SK-N-SH (cell line): ENCODE measurements around the gene FADS2. TPM values are rescaled to one million over a fixed set of nuclear protein-coding genes. Genes with fewer than 3 reads are reported as not detected.

Experiments used
- CTCF ChIA-PET: fragments of 300-600, 350-600 bp; formaldehyde crosslinking; extraction: SDS; loops from one replicate; lab custom pipeline; 2021; lab: Yijun Ruan, JAX
- POLR2A ChIA-PET: fragments of 350-600 bp; sonication (Branson Sonifier 250); formaldehyde crosslinking; extraction: SDS; loops from one replicate; lab custom pipeline; 2020; ENCODE audit warnings: antibody characterized with exemption, inconsistent platforms; lab: Yijun Ruan, JAX
- DNase-seq: peaks from one replicate; pipeline ENCODE4 v3.0.0; 2012
- H2AFZ ChIP-seq: fragments of 200-600 bp; sonication (generic); 2 replicates; pipeline ENCODE4 v1.8.1; 2016; ENCODE audit warnings: antibody characterized with exemption, mild to moderate bottlenecking, low read depth
- H3F3A ChIP-seq: fragments of 200-600 bp; sonication (generic); replicated peaks from 2 replicates; pipeline ENCODE3; 2016; ENCODE audit warnings: antibody characterized with exemption, mild to moderate bottlenecking; ENCODE audit not compliant: insufficient read depth
- H3K27ac ChIP-seq, 2 experiments: fragments of 200-500 bp in 1 of 2; fragments of 200-600 bp in 1 of 2; sonication (Bioruptor generic) in 1 of 2; sonication (generic), shearing (Covaris generic) in 1 of 2; 2 replicates each; pipeline versions ENCODE4 v1.5.1 to v1.6.1; 2014 to 2016; ENCODE audit warnings: low read depth in 2 of 2, inconsistent platforms in 1 of 2, low read length in 1 of 2, mild to moderate bottlenecking in 1 of 2, mixed read lengths in 1 of 2
- H3K27me3 ChIP-seq: fragments of 200-600 bp; sonication (generic), shearing (Covaris generic); 2 replicates; pipeline ENCODE4 v1.6.1; 2016; ENCODE audit warnings: mixed run types; ENCODE audit not compliant: insufficient read depth
- H3K36me3 ChIP-seq, 2 experiments: fragments of 200-500 bp in 1 of 2; fragments of 200-600 bp in 1 of 2; sonication (Bioruptor generic) in 1 of 2; sonication (generic) in 1 of 2; replicated peaks in 1 of 2; 2 replicates each; pipeline versions ENCODE3 to v1.5.1; 2014 to 2016; ENCODE audit warnings: low read length in 1 of 2, mild to moderate bottlenecking in 1 of 2; ENCODE audit not compliant: insufficient read depth in 2 of 2, control insufficient read depth in 1 of 2
- H3K4me1 ChIP-seq, 2 experiments: fragments of 200-500 bp in 1 of 2; fragments of 200-600 bp in 1 of 2; sonication (Bioruptor generic) in 1 of 2; sonication (generic), shearing (Covaris generic) in 1 of 2; 2 replicates each; pipeline versions ENCODE4 v1.5.1 to v1.6.1; 2014 to 2016; ENCODE audit warnings: low read depth in 1 of 2, low read length in 1 of 2, mixed run types in 1 of 2; ENCODE audit not compliant: insufficient read depth in 2 of 2, control insufficient read depth in 1 of 2
- H3K4me2 ChIP-seq: fragments of 200-600 bp; sonication (generic), shearing (Covaris generic); 2 replicates; pipeline ENCODE4 v1.6.1; 2017; ENCODE audit warnings: mixed run types
- H3K4me3 ChIP-seq, 2 experiments: fragments of 200-500 bp in 1 of 2; fragments of 200-600 bp in 1 of 2; sonication (Bioruptor generic) in 1 of 2; sonication (generic), shearing (Covaris generic) in 1 of 2; 2 replicates each; pipeline versions ENCODE4 v1.5.1 to v1.8.1; 2014 to 2016; ENCODE audit warnings: low read depth in 2 of 2, inconsistent platforms in 1 of 2, low read length in 1 of 2, mild to moderate bottlenecking in 1 of 2, mixed read lengths in 1 of 2, moderate library complexity in 1 of 2
- H3K79me2 ChIP-seq: fragments of 200-600 bp; sonication (generic); 2 replicates; pipeline ENCODE4 v1.8.1; 2017; ENCODE audit warnings: mild to moderate bottlenecking; ENCODE audit not compliant: insufficient read depth
- H3K9ac ChIP-seq: fragments of 200-600 bp; sonication (generic); 2 replicates; pipeline ENCODE4 v1.6.1; 2017; ENCODE audit warnings: mixed run types
- H3K9me2 ChIP-seq: fragments of 200-600 bp; sonication (generic); 2 replicates; pipeline ENCODE4 v1.6.1; 2017; ENCODE audit warnings: mixed run types
- H3K9me3 ChIP-seq: fragments of 200-600 bp; sonication (generic); 2 replicates; pipeline ENCODE4 v1.6.1; 2017; ENCODE audit warnings: mixed run types, mild to moderate bottlenecking, moderate library complexity
- H4K20me1 ChIP-seq: fragments of 200-600 bp; sonication (generic); 2 replicates; pipeline ENCODE4 v1.6.1; 2017; ENCODE audit warnings: mild to moderate bottlenecking, mixed run types; ENCODE audit not compliant: insufficient read depth
- CHD2 ChIP-seq: fragments of 150-350 bp; IDR thresholded peaks from 2 replicates; pipeline ENCODE4 v1.6.1; 2018; ENCODE audit warnings: low read length; ENCODE audit not compliant: partially characterized antibody
- EP300 ChIP-seq, 2 experiments: IDR thresholded peaks; 2 replicates each; pipeline versions ENCODE4 v1.4.0 to v1.6.1; 2012; ENCODE audit warnings: borderline replicate concordance in 1 of 2, low read depth in 1 of 2, low read length in 1 of 2
- FOXJ3 ChIP-seq: sonication (generic); formaldehyde crosslinking; IDR thresholded peaks from 2 replicates; pipeline ENCODE4 v1.5.1; 2020; ENCODE audit warnings: mild to moderate bottlenecking, missing genetic modification reagents
- JUND ChIP-seq: IDR thresholded peaks from 2 replicates; pipeline ENCODE4 v1.4.0; 2012
- POLR2AphosphoS5 ChIP-seq: IDR thresholded peaks from 2 replicates; pipeline ENCODE4 v1.6.1; 2012; ENCODE audit warnings: low read depth, low read length
- RAD21 ChIP-seq: IDR thresholded peaks from 2 replicates; pipeline ENCODE4 v1.6.1; 2012; ENCODE audit warnings: mild to moderate bottlenecking, low read length
- TAF1 ChIP-seq: IDR thresholded peaks from 2 replicates; pipeline ENCODE4 v1.6.1; 2012; ENCODE audit warnings: low read depth, mild to moderate bottlenecking, low read length, moderate library complexity, borderline replicate concordance
- YY1 ChIP-seq: IDR thresholded peaks from 2 replicates; pipeline ENCODE4 v1.4.0; 2012; ENCODE audit warnings: low read depth, mild to moderate bottlenecking
- WGBS: methylation state at CpG from one replicate; pipeline ENCODE4 v1.1.6; 2017; ENCODE audit warnings: low lambda C conversion rate; 5-methylcytosine and 5-hydroxymethylcytosine counted together
- polyA plus RNA-seq, 3 experiments: library from polyadenylated mRNA; depleted of rRNA; stranded (reverse); fragments of >200 nt; gene quantifications; 2 replicates each; pipeline ENCODE4 v1.2.3, GENCODE V29; 2012
- TF ChIP-seq, protein P1 (sequence below): IDR thresholded peaks from 2 replicates; pipeline ENCODE4 v1.4.0; 2012; ENCODE audit warnings: low read depth
- TF ChIP-seq, protein P2 (sequence below): IDR thresholded peaks from 2 replicates; pipeline ENCODE4 v1.6.1; 2012; ENCODE audit warnings: mild to moderate bottlenecking, low read depth, low read length, moderate library complexity
- TF ChIP-seq, protein P3 (sequence below): IDR thresholded peaks from 2 replicates; pipeline ENCODE4 v1.4.0; 2012; ENCODE audit warnings: low read depth, borderline replicate concordance

Gene FADS2
- polyA plus RNA-seq, 1 of the 3 experiments (the other 2 are of a cell fraction): 67.8 TPM

DNA sequence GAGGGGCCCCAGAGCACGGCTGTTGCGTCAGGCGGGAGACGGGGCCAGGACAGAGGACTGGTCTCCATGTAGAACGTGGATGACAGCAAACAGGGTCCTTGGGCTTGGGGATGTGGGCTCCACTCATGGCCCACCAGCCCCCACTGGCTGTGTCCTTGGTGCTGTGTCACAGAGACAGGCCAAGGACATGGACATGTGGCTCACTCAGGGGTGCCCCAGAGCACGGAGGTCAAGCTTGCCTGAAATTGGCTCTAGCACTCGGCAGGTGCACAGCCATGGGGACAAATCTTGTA is 14.4 kb downstream of the FADS2 start (continued):
- TF ChIP-seq FOXJ3 (CRISPR knock-in tag): no peak
- TF ChIP-seq, protein P1, sequence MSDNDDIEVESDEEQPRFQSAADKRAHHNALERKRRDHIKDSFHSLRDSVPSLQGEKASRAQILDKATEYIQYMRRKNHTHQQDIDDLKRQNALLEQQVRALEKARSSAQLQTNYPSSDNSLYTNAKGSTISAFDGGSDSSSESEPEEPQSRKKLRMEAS: no peak
- TF ChIP-seq CHD2: no peak
- no peak for TF ChIP-seq JUND
- TF ChIP-seq POLR2AphosphoS5: no peak

DNA sequence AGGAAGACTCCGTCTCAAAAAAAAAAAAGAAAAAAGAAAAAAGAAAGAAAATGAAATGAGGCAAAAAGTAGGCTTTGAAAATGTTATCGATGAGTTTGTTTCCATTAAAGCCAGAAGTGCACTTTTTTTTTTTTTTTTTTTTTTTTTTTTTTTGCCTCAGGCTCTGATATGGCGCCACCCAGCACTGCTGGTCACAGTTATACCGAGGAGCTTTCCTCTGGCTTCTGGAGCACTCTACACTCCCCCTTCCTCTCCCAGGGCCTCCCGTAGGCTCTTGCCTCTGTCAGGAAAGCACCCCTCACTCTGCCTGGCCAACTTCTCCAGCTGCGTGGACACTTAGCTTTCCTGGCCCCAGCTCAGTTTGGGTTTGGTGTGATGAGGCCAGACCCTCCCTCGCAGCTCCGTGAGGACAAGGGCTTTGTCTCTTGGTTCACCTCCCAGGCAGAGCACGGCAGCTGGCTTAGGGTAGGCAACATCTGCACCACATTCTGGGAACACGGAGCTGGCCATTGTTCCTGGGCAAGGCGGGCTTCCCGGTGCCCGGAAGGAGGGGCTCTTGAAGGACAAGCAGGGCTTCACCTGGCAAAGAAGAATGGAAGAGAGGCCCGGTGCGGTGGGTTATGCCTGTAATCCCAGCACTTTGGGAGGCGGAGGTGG is 16.9 kb downstream of the FADS2 start:
- no peaks in the 10 kb centered on the region for H3F3A ChIP-seq
- H3K27ac ChIP-seq: no peak overlapping the region
- H3K4me2 ChIP-seq: no peak overlapping the region
- no peaks in the 10 kb centered on the region for H3K9me2 ChIP-seq
- no peak overlapping the region for H2AFZ ChIP-seq
- no peak overlapping the region for H3K9ac ChIP-seq
- H3K4me3 ChIP-seq: no peak overlapping the region
- POLR2A ChIA-PET: no interaction called here
- no peaks in the 10 kb centered on the region for H3K79me2 ChIP-seq
- CTCF ChIA-PET: interaction anchor here (0.7 to 1.2 kb wide), 2 partner anchors 25 to 48 kb away, joined by 3 read pairs; no protein-coding TSS in a partner anchor
- H3K4me1 ChIP-seq: no peaks in the 10 kb centered on the region
- DNase-seq: peak; percentile 36
- H4K20me1 ChIP-seq: no peaks in the 10 kb centered on the region
- no peaks in the 10 kb centered on the region for H3K9me3 ChIP-seq
- WGBS: 92% methylated on average over 16 of the region's 16 CpGs
- H3K27me3 ChIP-seq: no peaks in the 10 kb centered on the region
- H3K36me3 ChIP-seq: peaks cover 14 to 54% of the 10 kb centered on the region in 2 experiments
- TF ChIP-seq, protein P1: no peak
- TF ChIP-seq, protein P2, sequence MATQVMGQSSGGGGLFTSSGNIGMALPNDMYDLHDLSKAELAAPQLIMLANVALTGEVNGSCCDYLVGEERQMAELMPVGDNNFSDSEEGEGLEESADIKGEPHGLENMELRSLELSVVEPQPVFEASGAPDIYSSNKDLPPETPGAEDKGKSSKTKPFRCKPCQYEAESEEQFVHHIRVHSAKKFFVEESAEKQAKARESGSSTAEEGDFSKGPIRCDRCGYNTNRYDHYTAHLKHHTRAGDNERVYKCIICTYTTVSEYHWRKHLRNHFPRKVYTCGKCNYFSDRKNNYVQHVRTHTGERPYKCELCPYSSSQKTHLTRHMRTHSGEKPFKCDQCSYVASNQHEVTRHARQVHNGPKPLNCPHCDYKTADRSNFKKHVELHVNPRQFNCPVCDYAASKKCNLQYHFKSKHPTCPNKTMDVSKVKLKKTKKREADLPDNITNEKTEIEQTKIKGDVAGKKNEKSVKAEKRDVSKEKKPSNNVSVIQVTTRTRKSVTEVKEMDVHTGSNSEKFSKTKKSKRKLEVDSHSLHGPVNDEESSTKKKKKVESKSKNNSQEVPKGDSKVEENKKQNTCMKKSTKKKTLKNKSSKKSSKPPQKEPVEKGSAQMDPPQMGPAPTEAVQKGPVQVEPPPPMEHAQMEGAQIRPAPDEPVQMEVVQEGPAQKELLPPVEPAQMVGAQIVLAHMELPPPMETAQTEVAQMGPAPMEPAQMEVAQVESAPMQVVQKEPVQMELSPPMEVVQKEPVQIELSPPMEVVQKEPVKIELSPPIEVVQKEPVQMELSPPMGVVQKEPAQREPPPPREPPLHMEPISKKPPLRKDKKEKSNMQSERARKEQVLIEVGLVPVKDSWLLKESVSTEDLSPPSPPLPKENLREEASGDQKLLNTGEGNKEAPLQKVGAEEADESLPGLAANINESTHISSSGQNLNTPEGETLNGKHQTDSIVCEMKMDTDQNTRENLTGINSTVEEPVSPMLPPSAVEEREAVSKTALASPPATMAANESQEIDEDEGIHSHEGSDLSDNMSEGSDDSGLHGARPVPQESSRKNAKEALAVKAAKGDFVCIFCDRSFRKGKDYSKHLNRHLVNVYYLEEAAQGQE: no peak
- no peak for TF ChIP-seq RAD21
- no peak for TF ChIP-seq YY1
- TF ChIP-seq EP300 (IDR thresholded peaks at IDR 0.05; ENCODE audit: borderline replicate concordance in 1 of 2, low read depth in 1 of 2, low read length in 1 of 2): no peak
- TF ChIP-seq FOXJ3 (CRISPR knock-in tag): no peak
- TF ChIP-seq TAF1: no peak
- TF ChIP-seq, protein P3, sequence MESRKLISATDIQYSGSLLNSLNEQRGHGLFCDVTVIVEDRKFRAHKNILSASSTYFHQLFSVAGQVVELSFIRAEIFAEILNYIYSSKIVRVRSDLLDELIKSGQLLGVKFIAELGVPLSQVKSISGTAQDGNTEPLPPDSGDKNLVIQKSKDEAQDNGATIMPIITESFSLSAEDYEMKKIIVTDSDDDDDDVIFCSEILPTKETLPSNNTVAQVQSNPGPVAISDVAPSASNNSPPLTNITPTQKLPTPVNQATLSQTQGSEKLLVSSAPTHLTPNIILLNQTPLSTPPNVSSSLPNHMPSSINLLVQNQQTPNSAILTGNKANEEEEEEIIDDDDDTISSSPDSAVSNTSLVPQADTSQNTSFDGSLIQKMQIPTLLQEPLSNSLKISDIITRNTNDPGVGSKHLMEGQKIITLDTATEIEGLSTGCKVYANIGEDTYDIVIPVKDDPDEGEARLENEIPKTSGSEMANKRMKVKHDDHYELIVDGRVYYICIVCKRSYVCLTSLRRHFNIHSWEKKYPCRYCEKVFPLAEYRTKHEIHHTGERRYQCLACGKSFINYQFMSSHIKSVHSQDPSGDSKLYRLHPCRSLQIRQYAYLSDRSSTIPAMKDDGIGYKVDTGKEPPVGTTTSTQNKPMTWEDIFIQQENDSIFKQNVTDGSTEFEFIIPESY: no peak
